Skin epidermis (tissue), 12 donors: Measurements from ENCODE around the gene EP400.
"Not testable (repeated sequence)": the region's sequence is repeated elsewhere in the genome, so short reads cannot be mapped to it uniquely, and the experiment has no call there.

Experiments
- H3K27ac ChIP-seq, 21 experiments: fragments of 200-600 bp; sonication (generic) in 11 of 21; one replicate each; pipeline ENCODE4 v1.5.0; 2020; ENCODE audit warnings: mild to moderate bottlenecking in 3 of 21, inconsistent platforms in 2 of 21, moderate library complexity in 2 of 21
- H3K4me3 ChIP-seq, 7 experiments: fragments of 200-600 bp; sonication (generic) in 2 of 7; one replicate each; pipeline ENCODE4 v1.5.0; 2020; ENCODE audit warnings: inconsistent platforms in 2 of 7, mild to moderate bottlenecking in 2 of 7, moderate library complexity in 1 of 7

The EP400 gene

GRCh38 chr12:132075714-132076553 is 126.2 kb downstream of the EP400 start:
- H3K27ac ChIP-seq, result no peak overlapping the region
- H3K4me3 ChIP-seq, result no peak overlapping the region

GRCh38 chr12:132076711-132077110 is 127.0 kb downstream of the EP400 start:
- no peak overlapping the region for H3K27ac ChIP-seq
- H3K4me3 ChIP-seq, result no peak overlapping the region

GRCh38 chr12:132077322-132078100 is 127.8 kb downstream of the EP400 start:
- Histone ChIP-seq H3K4me3 (no peak overlapping the region), H3K27ac (no peak overlapping the region)

GRCh38 chr12:132078190-132078589 is 128.4 kb downstream of the EP400 start:
- Histone ChIP-seq H3K4me3 (no peak overlapping the region), H3K27ac (no peak overlapping the region)

- Histone ChIP-seq H3K27ac (peak overlapping the region in 1 of 21 experiments; percentile 36), H3K4me3 (no peak overlapping the region)
Observed at GRCh38 chr12:132079200-132079599, 129.5 kb downstream of the EP400 start.

GRCh38 chr12:132079695-132080094 is 130.0 kb downstream of the EP400 start:
- no peak overlapping the region for H3K27ac ChIP-seq

GRCh38 chr12:132080515-132080914 is 130.8 kb downstream of the EP400 start:
- not testable (repeated sequence) for H3K4me3 ChIP-seq, H3K27ac ChIP-seq

More at GRCh38 chr12:132079695-132080094, 130.0 kb downstream of the EP400 start:
- no peak overlapping the region for H3K4me3 ChIP-seq

GRCh38 chr12:132081423-132081822 is 131.7 kb downstream of the EP400 start:
- H3K27ac ChIP-seq, result peak overlapping the region in 1 of 21 experiments; percentile 21
- no peak overlapping the region for H3K4me3 ChIP-seq

- Histone ChIP-seq H3K27ac (peak overlapping the region in 8 of 21 experiments; percentile 85 to 99 (median 94)), H3K4me3 (peak overlapping the region; percentile 72 to 99 (median 90))
Observed at GRCh38 chr12:132083614-132083940, 133.8 kb downstream of the EP400 start.

GRCh38 chr12:132083941-132084620 is 134.3 kb downstream of the EP400 start:
- peak overlapping the region; percentile 78 to 99 (median 91) for H3K27ac ChIP-seq
- peak overlapping the region; percentile 72 to 99 (median 90) for H3K4me3 ChIP-seq

GRCh38 chr12:132084621-132085290 is 135.0 kb downstream of the EP400 start:
- Histone ChIP-seq H3K27ac (peak overlapping the region; percentile 78 to 99 (median 91)), H3K4me3 (peak overlapping the region; percentile 72 to 99 (median 90))

GRCh38 chr12:132085291-132085635 is 135.5 kb downstream of the EP400 start:
- Histone ChIP-seq H3K27ac (peak overlapping the region in 18 of 21 experiments; percentile 20 to 99 (median 92)), H3K4me3 (peak overlapping the region; percentile 72 to 99 (median 90))

- Histone ChIP-seq H3K27ac (no peak overlapping the region), H3K4me3 (no peak overlapping the region)
Observed at GRCh38 chr12:132089407-132089910, 139.7 kb downstream of the EP400 start.

- no peak overlapping the region for H3K27ac ChIP-seq
- no peak overlapping the region for H3K4me3 ChIP-seq
Observed at GRCh38 chr12:132094269-132094891, 144.6 kb downstream of the EP400 start.

GRCh38 chr12:132095520-132096409 is 146.0 kb downstream of the EP400 start:
- no peak overlapping the region for H3K4me3 ChIP-seq
- H3K27ac ChIP-seq, result no peak overlapping the region

GRCh38 chr12:132099739-132100138 is 150.0 kb downstream of the EP400 start:
- no peak overlapping the region for H3K4me3 ChIP-seq
- H3K27ac ChIP-seq, result no peak overlapping the region

- no peak overlapping the region for H3K27ac ChIP-seq
- H3K4me3 ChIP-seq, result no peak overlapping the region
Observed at GRCh38 chr12:132100306-132101065, 150.7 kb downstream of the EP400 start.
